ENCODE results near the gene B3GNT2.

B3GNT2 gene

GRCh38 chr2:62204998-62205496 lies 9.1 kb downstream of the B3GNT2 start:
- DNase-seq (ENCODE audit: low read depth in 3 of 3), result no peak

DNA sequence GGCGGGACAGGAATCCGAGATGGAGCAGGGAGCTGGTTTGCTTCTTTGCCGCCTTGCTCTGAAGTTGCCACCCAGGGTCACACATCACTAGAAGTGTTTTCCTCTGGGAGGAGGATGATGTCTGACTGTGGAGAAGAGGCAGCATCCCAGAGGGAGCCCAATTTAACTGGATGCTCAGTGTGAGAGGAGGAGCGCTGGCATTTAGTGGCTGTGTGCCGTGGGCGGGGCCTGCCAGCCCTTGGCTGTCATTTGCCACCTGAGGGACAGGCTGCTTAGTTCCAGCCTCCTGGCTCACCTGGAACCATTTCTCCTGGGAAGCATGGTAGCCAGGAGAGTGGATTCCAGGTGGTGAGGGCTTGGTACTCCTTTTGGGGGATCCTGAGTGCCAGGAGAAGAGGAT lies 9.6 kb downstream of the B3GNT2 start:
- no peak for DNase-seq (ENCODE audit: low read depth in 3 of 3)

GRCh38 chr2:62206024-62206423 lies 10.1 kb downstream of the B3GNT2 start:
- no peak for DNase-seq (ENCODE audit: low read depth in 3 of 3)

DNA sequence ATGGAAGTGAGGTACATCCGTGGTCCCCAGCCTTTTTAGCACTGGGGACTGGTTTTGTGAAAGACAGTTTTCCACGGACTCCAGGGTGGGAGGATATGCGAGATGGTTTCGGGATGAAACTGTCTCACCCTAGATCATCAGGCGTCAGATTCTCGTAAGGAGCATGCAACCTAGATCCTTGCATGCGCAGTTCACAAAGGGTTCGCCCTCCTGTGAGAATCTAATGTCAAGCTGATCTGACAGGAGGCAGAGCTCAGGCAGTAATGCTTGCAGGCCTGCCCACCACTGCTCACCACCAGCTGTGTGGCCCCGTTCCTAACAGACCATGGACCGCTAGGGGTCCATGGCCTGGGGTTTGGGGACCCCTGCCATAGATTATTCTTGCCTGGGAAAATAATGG lies 11.6 kb downstream of the B3GNT2 start:
- DNase-seq (ENCODE audit: low read depth in 3 of 3), result no peak

DNA sequence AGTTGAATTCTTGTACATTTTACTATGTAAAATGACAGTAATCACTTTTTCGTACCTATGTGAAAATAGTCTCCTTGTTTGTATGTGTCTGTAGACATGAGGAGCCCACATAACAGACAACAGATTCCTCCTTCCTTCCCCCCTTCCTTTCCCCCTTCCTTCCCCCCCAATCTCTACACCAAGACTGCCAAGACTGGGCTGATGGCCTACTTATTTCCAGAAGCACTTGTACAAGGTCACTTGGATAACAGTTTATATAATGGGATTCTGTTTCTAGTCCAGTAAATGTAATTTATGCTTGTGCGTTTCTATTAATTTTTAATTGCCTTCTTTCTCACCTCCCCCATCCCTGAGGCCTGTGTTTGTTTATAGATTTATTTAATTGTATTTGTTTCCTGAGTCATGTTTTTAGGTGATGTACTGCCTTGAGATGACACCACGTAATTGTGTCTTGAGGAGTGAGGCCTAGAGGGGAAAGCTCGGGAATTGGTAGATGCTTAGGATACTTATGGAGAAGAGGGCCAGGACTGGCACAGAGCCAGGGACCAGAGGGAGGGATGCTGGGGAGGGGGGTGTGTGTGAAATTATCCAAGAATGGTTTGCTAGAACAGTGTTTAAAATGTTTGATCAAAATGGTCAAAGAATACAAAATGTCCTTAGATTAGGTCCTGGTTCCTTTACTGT lies 12.3 kb downstream of the B3GNT2 start:
- DNase-seq (ENCODE audit: low read depth in 3 of 3), result no peak

- no peak for DNase-seq (ENCODE audit: low read depth in 3 of 3)
These were observed 12.8 kb downstream of the B3GNT2 start for GRCh38 chr2:62208758-62209114.

GRCh38 chr2:62209427-62209991 lies 13.6 kb downstream of the B3GNT2 start:
- no peak for DNase-seq (ENCODE audit: low read depth in 3 of 3)

DNA sequence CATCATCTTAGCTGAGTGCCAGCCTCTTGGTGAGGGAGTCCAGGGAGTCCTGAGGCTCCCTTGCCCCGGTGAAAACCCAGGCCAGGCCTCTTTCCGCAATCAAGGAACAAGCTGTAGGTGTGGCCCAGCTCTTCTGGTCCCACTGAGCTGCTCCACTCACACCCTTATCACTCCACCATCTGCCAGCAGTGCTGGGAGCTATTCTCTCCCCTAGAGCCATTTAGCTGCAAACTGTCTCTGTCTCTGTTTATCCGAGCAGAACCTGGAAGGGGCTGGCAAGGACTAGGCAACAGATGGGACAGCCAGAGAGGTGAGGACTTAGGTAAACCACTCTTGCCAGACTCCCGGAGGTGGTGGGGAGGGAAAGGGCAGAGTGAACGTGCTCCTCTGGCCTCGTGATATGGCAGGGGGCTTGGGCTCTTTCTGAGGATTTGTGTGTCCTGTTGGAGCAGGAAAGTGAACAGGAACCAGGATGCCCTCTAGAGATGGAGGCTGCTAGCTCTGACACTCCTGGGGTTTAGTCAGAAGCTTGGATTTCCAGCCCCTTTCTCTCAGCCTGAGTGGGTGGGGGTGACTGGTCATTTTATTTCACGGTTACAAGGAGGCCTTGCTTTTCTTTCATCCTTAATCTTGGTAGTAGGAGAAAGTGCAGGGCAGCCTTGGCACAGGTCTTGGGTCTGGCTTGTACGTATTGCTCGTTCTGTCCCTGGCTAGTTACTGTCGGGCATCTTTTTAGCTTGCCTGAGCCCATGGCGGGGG lies 19.6 kb downstream of the B3GNT2 start:
- DNase-seq (ENCODE audit: low read depth in 3 of 3), result no peak

GRCh38 chr2:62216113-62216512 lies 20.2 kb downstream of the B3GNT2 start:
- no peak for DNase-seq (ENCODE audit: low read depth in 3 of 3)

GRCh38 chr2:62216616-62217015 lies 20.7 kb downstream of the B3GNT2 start:
- DNase-seq (ENCODE audit: low read depth in 3 of 3), result no peak

- DNase-seq (ENCODE audit: low read depth in 3 of 3), result no peak
These were observed 21.5 kb downstream of the B3GNT2 start for GRCh38 chr2:62217421-62217820.

DNA sequence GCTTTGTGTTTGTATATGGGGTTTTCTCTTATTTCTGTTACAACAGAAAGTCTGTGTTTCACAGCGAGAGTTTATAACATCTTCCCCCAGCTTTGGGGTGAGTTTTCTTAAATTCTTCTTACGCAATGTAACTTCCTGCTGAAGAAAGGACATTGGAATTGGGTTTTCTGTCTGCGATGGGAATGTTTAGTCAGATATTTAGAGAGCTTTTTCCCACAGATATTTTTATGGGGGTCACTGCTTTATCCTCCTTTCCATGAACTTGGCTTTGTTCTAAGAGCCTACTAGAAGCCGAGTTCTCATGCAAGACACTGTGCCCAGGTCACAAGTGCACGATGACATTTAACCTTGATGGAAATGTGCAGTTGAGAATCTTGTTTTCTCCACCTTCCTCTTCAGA lies 22.1 kb downstream of the B3GNT2 start:
- no peak for DNase-seq (ENCODE audit: low read depth in 3 of 3)

DNA sequence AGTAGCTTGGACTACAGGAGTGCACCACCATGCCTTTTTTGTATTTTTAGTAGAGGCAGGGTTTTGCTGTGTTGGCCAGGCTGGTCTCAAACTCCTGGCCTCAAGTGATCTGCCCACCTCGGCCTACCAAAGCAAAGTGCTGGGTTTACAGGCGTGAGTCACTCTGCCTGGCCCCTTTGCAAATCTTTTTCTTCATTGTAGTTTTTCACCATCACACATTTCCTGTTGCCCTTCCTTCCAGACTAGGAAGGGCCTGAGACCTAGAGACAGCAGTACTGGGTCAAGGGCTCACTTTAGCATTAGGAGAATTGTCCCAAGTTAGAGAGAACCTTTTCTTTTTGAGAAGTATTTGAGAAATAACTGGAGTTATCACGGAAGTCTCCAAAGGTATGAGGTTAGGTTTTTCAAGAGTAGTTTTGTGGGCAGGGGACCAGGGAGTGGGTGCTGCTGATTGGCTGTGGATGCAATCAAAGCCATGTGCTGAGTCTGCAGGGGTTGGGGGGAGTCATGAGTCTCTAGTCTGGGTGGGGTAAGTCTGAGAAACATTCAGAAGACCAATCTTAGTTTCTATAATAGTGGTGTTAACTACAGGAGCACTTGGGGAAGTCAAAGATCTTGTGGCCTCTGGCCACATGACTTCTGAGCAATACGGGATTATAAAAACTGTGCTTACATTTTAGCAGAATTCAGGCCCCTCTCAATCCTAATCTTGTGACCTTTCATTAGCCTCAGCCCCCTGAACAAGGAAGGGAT lies 23.7 kb downstream of the B3GNT2 start:
- no peak for DNase-seq (ENCODE audit: low read depth in 3 of 3)

- DNase-seq (ENCODE audit: low read depth in 3 of 3), result no peak
These were observed 25.2 kb downstream of the B3GNT2 start for GRCh38 chr2:62221141-62221540.

DNA sequence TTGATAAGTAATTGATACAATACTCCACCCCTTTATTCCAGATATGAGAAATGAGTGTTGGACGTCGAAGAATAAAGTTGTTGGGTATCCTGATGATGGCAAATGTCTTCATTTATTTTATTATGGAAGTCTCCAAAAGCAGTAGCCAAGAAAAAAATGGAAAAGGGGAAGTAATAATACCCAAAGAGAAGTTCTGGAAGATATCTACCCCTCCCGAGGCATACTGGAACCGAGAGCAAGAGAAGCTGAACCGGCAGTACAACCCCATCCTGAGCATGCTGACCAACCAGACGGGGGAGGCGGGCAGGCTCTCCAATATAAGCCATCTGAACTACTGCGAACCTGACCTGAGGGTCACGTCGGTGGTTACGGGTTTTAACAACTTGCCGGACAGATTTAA lies 26.3 kb downstream of the B3GNT2 start:
- DNase-seq (ENCODE audit: low read depth in 3 of 3), result no peak

GRCh38 chr2:62222674-62223073 lies 26.8 kb downstream of the B3GNT2 start:
- DNase-seq (ENCODE audit: low read depth in 3 of 3), result no peak

DNA sequence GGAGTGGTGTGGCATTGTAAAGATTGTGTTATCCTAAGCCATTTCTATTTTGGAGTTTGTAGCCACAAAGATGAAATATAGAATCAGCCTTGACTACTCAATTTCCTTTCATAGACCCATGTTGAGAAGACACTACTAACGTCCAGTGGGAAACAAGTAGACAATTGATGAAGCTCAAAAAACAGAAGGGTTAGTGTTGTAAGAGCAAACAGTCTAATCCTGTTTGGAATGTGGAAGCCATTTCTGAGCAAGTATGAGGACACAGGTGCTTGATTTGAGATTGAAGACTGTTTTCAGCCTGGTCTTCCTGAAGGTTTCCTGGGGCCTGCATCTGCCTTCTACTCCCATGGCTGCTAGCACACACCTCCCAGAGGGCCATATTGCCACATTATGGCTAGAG lies 29.1 kb downstream of the B3GNT2 start:
- DNase-seq (ENCODE audit: low read depth in 3 of 3), result no peak

GRCh38 chr2:62227386-62228075 lies 31.6 kb downstream of the B3GNT2 start:
- no peak for DNase-seq (ENCODE audit: low read depth in 3 of 3)

- no peak for DNase-seq (ENCODE audit: low read depth in 3 of 3)
These were observed 33.2 kb downstream of the B3GNT2 start for GRCh38 chr2:62229082-62229605.

- no peak for DNase-seq (ENCODE audit: low read depth in 3 of 3)
These were observed 35.6 kb downstream of the B3GNT2 start for GRCh38 chr2:62231541-62231940.

Data from stimulated activated CD4-positive, alpha-beta T cell treated with anti-CD3 and anti-CD28 coated beads, TNF-alpha, amount 100 ng/mL, for 48 hours (primary cell).